ENCODE measurements around the gene CPTP.
"Not testable (repeated sequence)": the region's sequence is repeated elsewhere in the genome, so short reads cannot be mapped to it uniquely, and the experiment has no call there.

CPTP gene

DNA sequence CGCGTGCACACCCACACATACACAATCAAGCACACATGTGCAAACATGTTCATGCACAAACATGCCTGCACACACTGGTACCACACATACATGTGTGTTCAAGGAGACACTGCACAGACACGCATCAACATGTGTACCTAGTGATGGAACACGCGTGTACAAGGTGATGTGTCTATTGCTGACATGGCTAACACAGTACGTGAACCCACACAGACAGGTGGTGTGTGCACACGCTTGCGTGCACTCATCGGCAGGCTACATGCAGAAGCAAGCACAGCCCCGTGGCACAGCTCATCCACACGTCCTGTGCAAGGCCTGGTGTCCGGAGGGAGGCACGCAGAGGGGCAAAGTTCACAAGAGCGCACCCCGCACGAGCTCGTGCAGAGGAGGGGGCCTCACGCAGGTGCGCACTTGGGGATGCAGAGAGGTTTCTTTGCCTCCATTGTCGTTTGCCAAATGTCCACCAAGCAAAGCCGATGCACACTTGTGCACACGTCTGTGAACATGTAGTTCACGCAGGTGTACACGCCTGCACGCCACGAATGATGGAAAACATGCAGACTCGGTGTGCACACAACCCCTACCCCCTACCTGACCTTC lies 17.8 kb upstream of the CPTP start:
- no peak for DNase-seq (ENCODE audit: low spot score)

DNA sequence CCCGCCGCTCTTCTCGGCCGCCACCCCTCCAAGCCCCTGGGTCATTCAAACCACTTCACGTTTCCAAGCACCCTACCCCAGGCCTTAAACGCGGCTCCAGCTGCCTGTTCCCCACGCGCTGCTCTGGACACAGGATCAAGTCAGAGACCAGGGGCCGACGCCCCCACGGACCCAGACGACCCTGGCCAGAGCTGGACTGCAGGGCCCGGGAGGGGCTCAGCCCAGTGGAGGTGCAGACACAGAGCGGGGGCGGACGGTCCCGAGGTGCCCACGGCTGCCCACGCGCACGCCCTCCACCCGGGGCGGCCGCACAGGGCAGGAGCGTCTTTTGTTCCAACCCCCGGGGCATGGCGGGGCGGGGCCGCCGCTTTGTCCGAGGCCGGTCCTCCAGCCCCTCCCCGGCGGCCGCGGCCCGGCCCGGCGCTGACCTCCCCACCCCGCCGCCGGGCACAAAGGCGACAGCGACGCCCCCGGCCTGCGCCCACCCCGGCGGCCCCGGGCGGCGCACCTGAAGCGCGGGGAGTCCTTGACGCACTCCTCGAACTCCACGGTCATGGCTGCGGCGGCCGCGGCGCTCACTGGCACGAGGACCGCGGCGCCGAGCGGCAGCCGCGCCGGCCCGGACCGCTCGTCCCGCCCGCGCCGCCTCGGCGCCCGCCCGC lies 17.2 kb upstream of the CPTP start:
- no peak for DNase-seq (ENCODE audit: low spot score)

DNA sequence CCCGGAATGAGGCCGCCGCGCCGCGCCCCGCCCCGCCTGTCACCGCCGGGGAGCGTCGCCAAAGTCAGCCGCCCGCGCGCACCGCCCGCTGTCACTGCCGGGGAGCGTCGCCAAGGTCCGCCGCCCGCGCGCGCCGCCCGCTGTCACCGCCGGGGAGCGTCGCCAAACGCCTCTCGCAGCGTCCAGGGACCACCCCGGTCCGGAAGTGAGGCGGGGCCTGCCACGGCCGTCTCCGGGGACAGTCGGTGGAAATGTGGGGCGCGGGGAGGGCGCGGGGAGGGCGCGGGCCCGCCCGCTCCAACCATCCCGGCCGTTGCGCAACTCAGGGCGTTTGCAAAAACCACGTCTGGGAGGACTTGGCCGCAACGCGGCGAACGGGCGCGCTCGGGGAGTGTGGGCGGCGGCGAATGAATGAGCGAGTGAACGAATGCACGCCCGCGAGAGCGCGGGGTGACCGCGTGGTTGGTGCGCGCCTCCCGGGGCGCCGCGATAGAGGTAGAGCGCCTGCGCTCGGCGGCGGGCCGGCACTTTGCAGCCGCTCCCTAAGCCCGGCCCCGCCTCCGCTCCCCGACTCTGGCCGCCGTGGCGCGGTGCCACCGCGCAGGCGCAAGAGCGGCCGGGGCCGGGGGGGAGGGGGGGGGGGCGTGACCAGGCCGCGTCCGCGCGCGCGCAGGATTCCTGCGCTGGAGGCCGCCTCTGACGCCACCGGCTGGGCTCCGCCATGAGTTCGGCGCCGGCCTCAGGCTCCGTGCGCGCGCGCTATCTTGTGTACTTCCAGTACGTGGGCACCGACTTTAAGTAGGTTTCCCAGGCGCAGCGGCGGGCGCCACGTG lies 16.5 kb upstream of the CPTP start, which contains the start of the genes ACAP3 and PUSL1:
Gene ACAP3, minus strand, starts transcription at position 8 of the 833 bp plus-strand sequence. CDS start 115 bp downstream, outside the sequence.
Gene PUSL1, plus strand, starts transcription at position 675 of the 833 bp plus-strand sequence. Its CDS starts 47 bp downstream, at position 722.
- DNase-seq (ENCODE audit: low spot score) = peak; percentile 94

DNA sequence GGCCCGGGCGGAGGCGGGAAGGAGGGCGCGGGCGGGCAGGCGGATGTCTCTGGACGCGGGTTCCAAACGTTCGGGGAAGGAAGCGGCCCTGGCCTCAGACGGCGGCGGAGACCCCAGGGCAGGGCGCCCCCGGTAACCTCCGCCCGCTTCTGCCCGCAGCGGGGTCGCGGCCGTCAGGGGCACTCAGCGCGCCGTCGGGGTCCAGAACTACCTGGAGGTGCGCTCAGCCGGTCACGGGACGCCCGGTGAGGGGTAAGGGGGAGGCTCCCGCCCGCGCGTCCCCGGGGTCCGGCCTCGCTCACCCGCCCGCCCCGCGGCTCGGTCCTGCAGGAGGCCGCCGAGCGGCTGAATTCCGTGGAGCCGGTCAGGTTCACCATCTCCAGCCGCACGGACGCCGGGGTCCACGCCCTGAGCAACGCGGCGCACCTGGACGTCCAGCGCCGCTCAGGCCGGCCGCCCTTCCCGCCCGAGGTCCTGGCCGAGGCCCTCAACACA lies 15.8 kb upstream of the CPTP start:
- DNase-seq (ENCODE audit: low spot score) = no peak

DNA sequence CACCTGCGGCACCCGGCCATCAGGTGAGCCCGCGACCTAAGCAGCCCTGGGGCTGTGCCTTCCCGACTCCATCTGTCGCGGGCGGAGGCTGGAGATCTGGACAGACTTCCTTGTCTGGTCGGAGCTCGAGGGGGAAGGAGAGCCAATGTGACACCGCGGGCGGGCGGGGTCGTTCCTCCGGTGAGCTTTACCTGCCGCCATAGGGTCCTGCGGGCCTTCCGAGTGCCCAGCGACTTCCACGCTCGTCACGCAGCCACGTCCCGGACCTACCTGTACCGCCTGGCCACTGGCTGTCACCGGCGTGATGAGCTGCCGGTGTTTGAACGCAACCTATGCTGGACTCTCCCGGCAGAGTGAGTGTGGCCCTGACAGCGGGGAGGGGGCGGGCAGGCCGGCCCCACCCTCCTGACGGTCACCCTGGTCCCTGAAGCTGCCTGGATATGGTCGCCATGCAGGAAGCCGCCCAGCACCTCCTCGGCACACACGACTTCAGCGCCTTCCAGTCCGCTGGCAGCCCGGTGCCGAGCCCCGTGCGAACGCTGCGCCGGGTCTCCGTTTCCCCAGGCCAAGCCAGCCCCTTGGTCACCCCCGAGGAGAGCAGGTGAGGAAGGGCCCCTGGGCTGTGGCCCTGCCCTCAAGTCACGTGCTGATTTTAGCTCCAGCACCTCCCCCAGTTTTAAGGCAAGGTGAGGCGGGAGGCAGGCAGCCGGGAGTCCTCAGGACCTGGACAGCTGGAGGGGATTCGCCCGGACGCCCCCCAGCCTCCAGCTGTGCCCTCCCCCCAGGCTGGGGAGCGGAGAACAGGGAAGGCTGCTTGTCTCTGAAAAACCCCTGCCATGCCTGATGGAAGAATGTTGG lies 15.1 kb upstream of the CPTP start:
- no peak for DNase-seq (ENCODE audit: low spot score)

DNA sequence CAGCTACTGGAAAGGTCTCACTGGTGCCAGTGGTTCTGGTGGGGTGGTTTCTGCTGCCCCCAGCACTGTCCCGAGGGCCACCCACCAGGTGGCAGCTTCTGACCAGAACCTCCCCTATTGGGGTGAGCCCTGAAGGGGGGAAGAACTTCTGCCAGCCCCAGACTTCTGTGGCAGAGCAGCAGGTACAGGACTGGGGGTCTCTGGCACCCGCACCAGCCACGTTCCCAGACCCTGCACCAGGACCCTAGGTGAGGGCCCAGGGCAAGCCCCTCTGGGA lies 14.6 kb upstream of the CPTP start:
- DNase-seq (ENCODE audit: low spot score) = no peak

DNA sequence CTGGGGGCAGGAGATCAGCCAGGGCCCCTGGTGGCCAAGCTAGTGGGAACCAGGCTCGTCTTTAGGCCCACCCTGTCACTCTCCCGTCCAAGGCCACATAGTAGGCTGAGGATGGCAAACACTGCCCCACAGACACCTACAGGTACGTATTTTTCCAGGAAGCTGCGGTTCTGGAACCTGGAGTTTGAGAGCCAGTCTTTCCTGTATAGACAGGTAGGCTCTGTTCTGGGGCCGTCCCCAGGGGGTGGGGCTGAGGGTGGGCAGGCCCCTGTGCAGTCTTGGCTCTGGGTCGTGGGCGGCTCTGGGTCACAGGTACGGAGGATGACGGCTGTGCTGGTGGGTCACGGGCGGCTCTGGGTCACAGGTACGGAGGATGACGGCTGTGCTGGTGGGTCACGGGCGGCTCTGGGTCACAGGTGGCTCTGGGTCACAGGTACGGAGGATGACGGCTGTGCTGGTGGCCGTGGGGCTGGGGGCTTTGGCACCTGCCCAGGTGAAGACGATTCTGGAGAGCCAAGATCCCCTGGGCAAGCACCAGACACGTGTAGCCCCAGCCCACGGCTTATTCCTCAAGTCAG lies 14.0 kb upstream of the CPTP start:
- no peak for DNase-seq (ENCODE audit: low spot score)

DNA sequence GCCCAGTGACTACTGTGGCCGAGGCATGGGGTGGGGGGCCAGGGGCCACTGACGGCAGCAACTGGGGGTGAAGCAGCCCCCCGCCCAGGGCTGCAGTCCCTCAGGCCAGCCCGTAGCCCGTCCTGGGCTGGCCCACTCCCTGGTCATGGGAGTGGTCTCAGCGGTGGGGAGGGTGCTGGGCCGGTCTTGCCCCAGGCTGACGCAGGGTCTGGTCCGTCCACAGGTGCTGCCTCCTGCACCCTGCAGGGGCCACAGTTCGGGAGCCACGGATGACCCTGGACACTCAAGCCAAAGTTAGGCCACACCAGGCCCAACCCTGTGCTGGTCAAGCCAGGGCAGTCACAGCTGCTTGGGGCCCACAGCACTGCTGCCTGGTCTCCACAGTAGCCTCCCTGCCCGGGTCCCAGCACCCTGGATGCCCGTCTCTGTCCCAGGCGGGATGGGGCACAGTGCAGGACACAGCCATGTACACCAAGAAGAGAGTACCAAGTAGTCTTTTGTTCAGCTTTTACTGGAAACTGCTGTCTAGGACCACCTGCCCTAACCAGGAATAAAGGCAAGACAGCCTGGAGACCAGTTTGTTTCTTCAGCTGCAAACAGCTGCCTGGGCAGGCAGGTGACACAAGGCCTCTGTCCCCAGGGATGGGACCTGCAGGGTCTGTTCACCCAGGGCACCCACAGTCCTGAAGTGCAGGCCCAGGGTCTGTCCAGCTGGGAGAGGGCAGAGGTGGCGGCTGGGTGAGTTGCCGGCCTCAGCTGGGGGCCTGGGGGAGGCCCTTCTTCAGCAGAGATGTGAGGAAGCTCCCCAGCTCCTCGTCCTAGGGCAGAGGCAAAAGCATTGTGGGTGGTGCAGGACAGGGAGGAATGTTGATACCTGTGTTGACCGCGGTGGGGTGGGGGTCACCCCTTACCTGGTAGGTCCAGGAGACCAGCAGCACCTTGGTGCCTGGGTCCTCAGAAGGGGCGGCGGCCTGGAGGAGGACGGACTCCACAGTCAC lies 13.2 kb upstream of the CPTP start:
- DNase-seq (ENCODE audit: low spot score) = no peak

DNA sequence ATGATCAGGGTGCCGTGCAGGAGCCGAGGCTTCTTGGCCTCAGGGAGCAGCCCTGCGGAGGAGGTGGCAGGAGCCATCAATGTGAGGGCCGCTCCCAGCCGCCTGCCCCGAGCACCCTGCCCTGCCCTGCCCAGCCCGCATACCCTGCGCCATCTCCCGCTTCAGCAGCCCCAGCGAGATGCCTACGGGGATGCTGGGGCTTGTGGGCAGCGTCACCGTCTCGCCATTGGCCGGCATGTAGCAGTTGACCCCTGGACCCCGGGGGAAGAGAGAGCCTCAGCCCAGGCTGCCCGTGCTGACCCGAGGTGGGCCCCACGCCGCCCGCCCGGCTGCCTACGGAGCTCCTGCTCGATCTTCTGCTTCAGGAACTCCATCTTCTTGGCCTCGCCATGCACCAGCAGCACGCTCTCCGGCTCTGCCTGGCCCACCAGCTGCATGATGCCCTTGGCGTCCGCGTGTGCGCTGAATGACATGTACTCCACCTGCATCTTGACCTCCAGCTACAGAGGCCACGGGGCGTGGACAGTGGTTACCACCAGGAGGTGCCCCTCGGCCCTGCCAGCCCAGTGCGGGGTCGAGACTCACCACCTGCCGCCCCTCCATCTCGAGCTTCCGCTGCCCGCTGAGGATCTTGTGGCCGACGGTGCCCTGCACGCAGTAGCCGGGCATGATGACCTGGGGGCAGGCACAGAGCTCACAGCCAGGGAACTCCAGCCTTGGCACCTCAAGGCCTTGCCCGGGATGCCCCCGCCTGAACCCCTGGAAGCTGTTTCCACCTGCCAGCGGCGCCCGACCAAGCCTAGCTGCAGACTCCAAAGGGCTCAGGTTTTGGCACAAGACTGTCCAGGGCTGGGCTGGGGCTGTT lies 11.9 kb upstream of the CPTP start:
- DNase-seq (ENCODE audit: low spot score) = no peak

DNA sequence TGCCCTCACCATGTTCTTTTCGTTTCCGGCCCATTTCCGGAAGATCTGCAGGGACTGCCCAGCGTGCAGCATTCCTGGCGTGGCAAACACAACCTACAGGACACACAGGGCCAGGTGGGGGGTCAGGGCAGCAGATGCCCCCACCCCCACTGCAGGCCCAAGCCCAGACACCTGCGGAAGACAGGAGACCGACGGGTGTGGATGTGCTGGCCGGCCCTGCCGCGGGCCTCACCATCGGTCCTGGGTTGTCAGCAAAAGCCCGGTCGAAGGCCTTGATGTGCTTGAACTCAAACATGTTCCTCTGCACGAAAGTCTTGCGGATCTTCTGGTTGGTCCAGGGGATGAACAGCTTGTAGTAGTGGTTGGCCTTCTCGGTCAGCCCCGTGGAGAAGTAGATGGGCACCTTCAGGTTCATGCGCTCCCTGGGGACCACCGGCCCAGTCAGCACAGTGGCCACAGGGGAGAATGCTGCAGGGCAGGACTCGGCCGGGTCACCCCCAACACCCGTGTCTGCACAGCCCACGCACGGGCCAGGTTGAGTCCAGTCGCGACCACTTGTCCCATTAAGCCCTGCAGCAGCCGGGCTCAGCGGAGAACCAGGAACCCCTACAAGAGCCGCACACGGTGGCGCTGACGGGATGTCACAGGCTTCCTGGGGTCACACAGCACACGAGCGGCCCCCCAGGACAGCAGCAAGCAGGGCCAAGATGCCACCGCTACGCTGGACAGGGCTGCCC lies 10.9 kb upstream of the CPTP start:
- DNase-seq (ENCODE audit: low spot score) = no peak

DNA sequence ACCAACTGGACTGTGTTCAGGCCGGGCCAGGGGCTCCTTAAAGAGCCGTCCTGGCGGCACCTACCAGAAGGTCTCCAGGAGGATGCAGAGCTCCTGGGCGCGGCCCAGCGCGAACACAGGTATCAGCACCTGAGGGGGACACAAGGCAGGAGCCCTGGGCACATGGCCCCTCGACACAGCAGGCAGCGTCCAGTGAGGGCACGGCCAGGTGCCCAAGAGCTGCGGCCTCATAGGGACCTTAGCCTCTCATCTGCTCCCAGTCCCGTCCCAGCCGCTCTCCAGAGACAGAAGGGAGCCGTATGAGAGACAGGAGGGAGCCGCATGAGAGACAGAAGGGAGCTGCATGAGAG lies 10.4 kb upstream of the CPTP start:
- DNase-seq (ENCODE audit: low spot score) = no peak

DNA sequence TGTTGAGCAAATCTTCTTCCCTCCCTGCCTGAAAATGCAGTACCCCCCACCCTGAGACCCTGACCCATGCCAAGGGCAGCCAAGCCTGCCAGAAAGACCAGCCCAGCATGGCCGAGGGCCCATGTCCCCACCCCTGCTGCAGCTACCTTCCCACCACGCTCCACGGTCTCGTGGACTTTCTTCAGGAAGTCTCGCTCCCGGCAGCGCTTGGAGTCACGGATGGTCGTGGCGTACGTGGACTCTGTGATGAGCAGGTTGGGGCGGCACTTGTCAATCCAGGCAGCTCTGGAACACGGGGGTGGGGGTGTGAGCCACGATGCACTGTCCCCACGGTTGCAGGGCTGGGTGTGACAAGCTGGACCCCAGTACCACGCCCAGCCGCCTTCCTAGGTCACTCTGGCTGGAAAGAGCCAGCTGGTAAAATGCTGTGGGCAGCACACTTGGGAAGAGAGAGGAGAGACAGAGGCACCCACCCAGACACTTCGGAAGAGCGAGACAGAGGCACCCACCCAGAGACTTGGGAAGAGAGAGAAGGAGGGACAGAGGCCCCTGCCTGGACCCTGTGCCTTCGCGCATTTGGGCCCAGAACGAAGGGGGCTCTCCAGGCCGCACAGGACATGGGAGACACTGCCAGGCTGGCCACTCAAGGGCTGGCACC lies 9.8 kb upstream of the CPTP start:
- DNase-seq (ENCODE audit: low spot score) = no peak

DNA sequence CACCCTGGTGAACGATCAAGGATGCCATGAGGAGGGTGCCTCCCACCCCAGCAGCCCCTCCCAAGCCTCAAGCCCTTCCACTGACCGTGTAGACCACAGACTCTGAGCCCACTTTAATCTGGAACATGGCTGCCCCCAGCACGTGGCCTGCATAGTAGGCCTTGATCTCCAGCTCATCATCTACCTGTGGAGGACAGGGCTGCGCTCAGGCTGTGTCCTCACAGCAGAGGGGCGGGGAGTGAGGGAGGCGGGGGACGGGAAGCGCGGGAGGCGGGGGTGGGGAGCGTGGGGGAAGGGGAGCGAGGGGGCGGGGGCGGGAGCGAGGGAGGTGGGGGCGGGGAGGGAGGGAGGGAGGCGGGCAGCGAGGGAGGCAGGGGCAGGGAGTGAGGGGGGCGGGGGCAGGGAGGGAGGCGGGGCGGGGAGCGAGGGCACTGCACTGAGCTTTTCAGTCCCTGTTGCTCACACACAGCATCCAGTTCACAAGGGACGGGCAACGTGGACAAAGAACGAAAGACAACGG lies 9.1 kb upstream of the CPTP start:
- DNase-seq (ENCODE audit: low spot score) = no peak

DNA sequence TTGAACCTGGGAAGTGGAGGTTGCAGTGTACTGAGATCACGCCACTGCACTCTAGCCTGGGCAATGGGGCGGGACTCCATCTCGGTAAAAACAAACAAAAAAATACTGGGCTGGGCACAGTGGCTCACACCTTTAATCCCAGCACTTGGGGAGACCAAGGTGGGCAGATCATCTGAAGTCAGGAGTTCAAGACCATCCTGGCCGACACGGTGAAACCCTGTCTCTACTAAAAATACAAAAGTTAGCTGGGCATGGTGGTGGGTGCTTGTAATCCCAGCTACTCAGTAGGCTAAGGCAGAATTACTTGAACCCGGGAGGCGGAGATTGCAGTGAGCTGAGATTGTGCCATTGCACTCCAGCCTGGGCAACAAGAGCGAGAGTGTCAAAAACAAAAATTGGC lies 8.4 kb upstream of the CPTP start:
- DNase-seq (ENCODE audit: low spot score) = not testable (repeated sequence)

- no peak for DNase-seq (ENCODE audit: low spot score)
Measured at GRCh38 chr1:1317420-1317819, 7.2 kb upstream of the CPTP start.

DNA sequence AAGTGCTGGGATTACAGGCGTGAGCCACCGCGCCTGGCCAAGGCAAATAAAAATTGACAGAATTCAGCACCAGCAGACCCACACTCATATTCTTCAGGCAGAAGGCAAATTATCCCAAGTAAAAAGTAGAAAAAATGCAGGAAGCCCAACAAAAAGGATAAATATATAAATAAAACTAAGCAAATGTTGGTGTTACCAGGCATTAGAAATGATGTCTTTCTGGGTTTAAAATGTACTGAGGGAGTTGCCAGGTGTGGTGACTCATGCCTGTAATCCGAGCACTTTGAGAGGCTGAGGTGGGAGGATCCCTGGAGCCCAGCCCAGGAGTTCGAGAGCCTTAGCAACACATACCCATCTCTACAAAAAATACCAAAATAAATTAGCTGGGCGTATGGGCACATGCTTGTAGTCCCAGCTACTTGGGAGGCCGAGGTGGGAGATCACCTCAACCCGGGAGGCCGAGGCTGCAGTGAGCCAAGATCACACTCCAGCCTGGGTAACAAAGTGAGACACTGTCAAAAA lies 6.4 kb upstream of the CPTP start:
- peak; percentile 81 for DNase-seq (ENCODE audit: low spot score)

- DNase-seq (ENCODE audit: low spot score) = no peak
Measured at GRCh38 chr1:1318777-1319645, 5.6 kb upstream of the CPTP start.

All from hematopoietic multipotent progenitor cell treated with erythropoietin and hydrocortisone succinate and interleukin-3 and kit ligand, for 17 days (in vitro differentiated cells).